Retina (tissue), 1 donor: ENCODE data around the gene LMF1.
"Not testable (repeated sequence)": the region's sequence is repeated elsewhere in the genome, so short reads cannot be mapped to it uniquely, and the experiment has no call there.

Experiments
- DNase-seq: peaks from one replicate; pipeline ENCODE4 v3.0.0-alpha.2; 2016

LMF1 gene

DNA sequence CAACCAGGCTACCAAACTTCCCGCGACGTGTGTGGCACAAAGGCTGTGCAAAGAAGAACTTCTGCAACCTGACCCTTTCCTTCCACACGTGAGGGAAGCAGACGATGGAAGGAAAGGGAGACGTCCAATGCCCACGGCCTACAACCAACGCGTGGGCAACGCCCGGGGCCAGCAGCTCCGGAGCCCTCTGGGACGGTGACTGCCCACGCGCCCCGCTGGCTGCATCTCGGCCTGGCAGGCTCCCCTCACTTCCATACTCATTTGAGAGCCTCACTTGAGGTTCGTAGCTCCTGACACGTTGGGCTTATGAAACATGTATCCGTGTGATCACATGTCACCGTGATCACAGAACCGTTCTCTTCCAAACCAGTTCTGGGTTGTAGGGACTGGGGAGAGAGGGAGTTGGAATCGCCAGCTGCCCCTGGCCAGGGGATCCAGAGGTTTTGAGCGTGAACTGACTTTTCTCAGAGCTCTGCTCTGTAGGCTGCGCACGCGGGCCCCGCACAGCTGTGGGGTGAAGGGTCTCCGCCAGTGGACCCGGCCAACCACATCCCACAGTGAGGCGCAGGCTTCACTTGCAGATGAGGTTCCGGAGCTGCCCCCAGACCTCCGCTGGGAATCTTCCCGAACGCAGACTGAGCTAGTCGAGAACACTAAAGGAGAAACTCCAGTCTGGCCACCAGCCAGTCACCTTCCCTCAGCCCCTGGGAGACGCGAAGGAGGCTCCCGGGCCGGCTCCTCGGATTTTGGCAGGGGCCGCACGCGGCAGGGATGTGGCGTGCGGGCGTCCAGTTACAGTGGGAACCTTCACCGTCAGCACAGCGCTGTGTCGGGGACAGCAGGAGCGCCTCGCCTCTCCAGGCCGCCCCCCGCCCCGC is 1.0 kb downstream of the LMF1 start:
- DNase-seq: no peak

DNA sequence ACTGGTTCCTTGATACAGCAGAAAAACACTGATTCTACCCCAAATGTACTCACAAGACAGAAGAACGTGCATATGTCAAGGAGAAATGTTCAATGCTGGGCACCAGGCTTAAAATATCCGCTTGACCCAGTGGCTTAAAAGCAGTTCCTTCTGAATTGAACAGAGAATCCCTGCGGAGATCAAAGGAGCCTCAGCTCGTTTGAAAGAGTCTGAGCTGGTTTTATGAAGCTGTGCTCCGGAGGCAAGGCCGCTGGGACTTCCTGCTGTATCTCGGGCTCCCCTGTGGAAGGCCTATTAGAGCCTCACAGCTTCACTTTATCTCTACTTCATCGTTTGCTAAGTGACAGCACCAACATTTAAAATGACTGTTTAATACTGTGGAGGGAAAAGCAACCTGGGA is 2.2 kb downstream of the LMF1 start:
- no peak for DNase-seq

DNA sequence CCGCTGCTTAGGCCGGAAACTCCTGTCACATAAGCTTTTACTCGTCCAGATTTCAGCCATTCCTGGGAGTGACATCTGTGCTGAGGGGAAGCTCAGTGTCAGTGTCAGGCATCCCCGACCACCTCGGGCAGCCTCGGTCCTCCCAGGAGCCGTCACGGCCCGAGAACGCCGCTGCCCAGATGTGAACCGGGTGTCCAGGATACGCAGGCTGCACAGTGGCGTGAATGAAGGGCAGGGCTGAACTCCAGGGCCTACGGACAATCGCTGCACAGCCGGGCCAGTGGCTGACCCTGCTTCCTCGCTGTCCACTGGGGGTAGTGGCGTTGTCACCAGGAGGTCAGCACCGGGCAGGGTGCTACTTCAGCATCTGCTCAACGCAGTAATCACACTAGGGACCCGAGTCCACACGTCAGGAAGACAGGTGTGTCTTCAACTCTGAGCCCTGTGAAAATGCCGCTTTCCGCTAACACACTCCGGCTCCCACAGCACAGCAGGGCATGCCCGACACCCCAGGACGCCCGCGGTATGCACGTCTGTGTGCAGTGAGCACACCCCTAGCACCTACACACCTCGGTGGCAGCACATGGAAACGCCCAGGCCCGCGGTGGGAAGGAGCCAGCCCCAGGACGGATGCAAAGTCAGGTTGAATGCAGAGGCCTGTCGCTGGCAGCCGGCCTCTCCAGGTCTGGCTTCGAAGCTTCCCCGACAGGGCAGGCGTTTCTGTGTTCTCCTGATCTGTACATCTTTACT is 3.1 kb downstream of the LMF1 start:
- no peak for DNase-seq

DNA sequence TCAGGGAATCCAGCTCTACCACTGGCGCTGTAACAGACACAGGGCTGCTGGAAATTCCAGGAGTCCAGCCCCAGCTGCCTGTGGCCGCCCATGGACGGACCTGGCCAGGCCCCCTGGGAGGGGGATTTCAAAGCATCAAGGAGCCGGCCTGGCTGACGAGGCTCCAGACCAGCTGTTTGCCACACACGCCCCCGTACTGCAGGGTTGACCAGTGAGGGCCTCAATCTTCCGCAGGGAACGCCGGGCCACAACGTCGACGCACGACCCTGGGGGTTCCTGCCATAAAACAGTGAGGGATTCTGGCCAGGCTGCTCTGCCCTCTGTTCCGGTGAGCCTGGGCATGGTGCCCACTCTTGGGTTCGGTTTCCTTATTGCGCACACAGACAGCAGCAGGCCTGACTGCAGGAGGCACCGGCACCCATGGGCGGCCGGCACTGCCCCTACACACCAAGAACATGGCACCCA is 3.7 kb downstream of the LMF1 start:
- no peak for DNase-seq

DNA sequence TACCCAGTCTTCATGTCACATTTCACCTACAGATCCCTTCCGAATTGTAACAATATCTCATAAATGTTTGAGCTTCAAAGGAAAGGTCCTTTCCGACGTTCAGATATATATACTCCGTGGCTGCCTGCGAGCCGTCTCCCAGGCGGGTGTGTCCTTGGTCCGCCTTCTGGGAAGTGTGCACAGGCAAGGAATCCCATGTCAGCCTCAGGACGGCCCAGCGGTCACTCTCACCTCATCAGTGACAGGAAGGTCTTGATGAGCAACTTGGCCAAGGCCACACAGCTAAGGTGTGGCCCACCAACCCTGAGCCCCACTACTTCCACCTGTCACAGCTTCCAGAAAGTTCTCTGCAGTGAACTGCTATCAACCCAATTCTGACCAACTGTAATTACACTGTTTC is 4.3 kb downstream of the LMF1 start:
- no peak for DNase-seq

DNA sequence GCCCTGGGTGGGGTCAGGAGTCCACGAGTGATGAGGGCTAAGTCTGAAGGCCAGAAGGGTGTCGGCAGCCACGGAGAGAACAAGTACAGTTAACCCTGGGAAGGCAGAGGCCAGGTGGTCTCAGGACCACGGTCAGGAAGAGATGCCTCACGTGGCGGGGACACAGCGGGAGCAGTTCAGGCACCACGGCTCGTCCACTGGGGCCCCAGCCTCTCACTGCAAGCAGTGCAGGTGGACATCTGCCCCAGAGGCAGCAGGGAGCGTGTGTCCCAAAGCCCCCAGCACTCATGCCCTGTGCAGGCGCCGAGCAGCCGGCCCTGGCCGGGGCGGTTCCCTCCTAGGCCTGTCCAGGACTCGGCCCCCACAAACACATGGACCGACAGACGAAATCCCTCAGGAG is 4.7 kb downstream of the LMF1 start:
- no peak for DNase-seq

DNA sequence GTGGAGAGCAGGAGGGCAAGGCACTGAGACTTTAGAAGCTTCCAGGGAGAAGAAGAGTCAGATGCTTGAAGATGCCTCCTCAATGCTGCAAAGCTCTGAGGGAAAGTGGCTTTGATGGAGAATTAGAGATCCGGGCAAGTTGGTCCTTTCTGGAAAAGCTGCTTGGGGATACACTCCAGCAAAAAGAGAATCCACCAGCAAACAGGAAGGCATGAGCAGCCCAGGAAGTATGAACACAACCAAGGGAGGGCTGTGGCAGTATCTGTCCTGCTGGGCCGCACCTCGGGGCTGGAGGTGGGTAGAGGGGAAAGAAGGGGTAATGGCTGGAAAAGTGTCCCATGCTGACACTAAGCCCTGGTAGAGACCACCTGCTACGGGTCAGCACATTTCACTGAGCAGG is 5.3 kb downstream of the LMF1 start:
- no peak for DNase-seq

DNA sequence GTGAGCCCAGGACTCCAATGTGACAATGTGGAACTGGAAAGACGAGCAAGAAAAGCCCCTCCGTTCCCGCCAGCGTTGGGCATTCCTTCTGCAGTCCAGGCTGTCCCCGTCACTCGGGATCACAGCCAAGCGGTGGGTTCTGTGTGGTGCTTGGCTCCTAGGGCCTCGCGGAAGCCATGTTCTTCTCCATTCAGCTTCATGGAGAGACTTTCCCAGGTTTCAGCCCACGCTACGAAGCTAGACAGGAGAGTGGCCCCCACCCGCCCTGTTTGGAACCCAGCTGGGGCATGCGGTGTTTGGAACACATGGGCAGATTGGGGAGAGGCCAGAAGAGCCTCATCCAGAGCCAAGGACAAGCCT is 5.8 kb downstream of the LMF1 start:
- no peak for DNase-seq

DNA sequence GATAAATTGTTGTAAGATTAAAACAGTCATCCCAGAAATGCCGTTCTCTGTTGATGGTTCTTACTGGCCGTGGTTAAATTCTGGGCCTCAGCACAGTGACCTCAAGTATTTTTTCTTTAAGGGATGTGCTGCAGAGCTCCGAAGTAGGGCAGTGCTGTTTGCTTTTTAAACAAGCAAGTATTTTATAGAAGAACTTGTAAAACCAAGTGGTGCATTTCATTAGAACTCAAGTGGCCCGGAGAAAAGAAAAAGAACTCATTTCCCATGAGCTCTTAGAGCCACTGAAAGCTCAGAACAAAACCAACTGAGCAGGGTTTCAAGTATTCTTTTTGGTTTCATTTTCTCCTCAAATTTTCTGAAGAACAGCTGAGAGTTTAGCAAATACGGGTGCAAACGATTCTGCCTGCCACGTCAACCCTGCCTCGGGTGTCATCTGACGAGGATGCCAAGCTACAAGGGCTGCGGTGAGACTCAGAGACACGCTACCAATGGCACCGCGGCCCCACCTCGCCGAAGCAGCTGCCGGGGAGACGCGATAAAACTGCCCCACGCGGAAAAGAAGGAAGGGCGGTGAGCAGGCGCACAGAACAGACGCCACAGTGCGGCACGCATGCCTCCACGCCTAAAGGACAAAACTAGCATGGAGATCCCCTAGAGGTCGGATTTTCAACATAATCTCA is 6.3 kb downstream of the LMF1 start:
- DNase-seq: no peak

DNA sequence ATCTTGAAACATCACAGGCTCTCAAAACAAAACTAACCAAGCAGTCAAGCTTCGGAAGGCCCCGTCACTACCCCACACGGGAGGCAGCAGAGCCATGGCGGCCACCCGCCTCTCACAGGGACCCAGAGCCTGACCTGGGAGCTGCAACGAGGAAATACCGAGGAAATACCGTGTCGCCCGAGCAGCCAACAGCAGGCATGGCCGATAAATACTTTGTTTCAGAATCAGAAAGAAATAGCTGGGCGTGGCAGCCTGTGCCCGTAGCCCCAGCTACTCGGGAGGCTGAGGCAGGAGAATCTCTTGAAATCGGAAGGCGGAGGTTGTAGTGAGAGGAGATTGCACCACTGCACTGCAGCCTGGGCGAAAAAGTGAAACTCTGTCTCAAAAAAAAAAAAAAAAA is 6.9 kb downstream of the LMF1 start:
- DNase-seq: no peak

DNA sequence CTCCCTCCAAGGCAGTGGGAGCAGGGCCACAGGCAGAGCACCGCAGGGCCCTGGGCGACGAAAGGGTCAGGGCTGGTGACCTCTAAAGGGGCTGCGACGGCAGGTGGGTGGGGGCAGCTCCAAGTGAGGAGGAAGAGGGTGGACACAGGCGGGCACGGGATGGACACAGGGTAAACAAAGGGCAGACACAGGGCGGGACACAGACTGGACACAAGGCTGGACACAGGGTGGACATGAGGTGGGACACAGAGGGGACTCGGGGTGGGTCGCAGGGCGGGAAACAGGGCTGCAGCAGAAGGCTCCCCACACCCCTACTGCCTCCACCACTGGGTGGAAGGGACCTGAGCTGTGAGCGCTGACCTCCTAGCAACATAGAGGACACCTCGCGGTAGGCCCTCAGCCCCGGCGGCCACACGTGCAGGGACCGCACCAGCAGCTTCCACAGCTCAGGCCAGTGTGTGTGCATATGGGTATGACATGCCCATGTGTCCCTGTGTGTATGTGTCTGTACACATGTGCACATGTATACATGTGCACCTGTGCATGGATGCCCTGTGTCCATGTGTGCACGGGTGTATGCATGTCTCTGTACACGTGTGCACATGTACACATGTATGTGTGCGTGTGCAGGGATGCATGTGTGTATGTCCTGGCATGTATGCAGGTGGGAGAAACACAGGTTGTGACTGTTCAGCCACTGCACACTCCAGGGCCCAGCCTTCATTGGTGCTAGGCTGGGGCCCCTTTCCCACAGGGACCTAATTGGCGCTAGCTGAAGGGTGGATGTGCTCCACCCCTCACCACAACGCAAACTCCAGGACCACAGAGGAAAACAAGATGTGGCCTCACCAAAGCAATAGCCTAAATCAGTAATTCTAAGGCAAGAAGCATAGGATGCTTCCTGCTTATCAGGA is 7.6 kb downstream of the LMF1 start:
- no peak for DNase-seq

DNA sequence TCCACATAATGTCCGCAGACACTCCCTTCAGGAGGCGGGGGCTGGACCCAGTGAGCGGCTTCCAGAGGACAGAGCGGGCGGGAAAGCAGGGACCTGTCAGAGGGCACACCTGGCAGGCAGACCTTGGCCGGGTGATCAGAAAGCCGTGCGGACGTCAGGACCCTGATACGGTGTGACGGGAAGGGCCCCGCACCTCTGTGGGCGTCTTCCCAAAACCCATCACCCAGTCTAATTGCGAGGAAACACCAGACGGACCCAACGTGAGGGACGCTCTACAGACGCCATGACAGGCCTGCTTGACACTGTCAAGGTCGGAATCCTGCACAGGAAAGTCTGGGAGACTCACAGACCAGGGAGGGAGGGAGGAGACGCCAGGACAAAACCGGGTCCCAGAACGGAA is 8.4 kb downstream of the LMF1 start:
- DNase-seq: no peak

DNA sequence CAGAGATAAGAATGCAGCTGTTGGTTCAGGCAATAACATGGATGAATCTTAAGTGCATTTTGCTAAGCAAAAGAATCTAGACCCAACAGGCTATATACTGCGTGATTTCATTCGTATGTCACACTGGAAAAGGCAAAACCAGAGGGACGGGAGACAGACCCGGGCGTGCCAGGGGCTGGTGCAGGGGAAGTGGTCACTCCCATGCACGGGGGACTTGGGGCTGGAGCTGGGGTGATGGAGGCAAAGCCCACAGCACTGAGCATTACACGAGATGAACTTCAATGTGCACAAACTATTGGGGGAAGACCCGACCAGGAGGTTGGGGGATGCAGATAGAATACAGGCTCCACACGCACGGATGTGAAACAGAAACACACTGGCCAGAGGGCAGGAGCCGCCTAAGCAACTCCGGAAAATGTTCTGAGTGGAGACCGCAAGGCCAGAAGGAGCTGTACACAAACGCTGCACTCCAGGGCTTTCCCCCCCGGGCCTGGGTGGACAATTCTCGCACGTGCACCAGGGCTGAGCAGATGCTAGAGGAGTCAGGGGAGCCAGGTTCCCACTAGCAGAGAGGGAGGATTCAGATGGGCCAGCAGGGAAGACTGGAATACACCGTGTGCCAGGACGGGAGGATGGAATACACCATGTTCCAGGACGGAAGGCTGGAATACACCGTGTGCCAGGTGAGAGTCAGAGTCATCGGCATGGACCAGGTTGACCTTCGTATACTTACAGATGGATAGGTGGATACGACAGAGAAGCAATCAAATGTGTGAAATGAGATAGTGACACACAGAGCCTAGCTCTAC is 11.3 kb downstream of the LMF1 start:
- DNase-seq: no peak

DNA sequence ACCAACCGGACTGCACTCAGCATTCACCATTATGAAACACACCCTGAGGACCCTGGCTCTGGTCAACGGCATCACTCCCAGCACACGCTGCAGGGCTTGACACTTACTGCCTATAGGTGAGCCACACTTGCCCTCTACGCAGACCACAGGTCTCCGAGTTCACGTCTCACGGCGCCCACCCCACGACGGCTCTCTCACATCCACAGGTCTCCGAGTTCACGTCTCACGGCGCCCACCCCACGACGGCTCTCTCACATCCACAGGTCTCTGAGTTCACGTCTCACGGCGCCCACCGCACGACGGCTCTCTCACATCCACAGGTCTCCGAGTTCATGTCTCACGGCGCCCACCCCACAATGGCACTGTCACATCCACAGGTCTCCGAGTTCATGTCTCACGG is 15.0 kb downstream of the LMF1 start:
- DNase-seq: not testable (repeated sequence)

DNA sequence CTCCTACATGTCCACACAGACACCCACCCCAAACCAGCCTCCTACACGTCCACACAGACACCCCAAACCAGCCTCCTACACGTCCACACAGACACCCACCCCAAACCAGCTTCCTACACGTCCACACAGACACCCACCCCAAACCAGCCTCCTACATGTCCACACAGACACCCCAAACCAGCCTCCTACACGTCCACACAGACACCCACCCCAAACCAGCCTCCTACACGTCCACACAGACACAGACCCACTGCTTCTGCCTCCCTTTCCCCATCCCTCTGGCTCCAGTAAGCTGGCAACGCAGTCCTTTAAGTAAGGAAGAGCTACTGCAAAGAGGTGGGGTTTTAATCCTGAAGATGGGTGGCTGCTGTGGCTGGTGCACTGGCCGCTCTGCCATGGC is 17.0 kb downstream of the LMF1 start:
- not testable (repeated sequence) for DNase-seq

DNA sequence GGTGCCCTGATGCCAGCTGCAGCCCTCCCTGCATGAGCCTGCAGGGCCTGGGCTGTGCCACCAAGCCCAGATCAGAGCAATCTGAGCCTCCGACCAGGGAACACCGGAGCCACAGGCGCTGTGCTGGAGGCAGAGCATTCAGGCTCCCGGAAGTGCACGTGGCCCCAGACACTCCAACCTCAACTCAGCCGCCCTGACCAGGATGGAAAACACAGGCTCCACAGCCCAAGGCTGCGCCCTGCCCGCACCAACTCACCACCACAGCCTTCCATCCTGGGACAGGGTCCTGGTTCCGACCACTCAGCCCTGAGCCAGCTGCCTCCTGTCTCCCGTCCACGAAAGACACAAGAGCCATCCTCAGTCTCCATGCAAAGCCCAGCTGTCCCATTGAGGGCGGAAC is 18.5 kb downstream of the LMF1 start:
- no peak for DNase-seq

DNA sequence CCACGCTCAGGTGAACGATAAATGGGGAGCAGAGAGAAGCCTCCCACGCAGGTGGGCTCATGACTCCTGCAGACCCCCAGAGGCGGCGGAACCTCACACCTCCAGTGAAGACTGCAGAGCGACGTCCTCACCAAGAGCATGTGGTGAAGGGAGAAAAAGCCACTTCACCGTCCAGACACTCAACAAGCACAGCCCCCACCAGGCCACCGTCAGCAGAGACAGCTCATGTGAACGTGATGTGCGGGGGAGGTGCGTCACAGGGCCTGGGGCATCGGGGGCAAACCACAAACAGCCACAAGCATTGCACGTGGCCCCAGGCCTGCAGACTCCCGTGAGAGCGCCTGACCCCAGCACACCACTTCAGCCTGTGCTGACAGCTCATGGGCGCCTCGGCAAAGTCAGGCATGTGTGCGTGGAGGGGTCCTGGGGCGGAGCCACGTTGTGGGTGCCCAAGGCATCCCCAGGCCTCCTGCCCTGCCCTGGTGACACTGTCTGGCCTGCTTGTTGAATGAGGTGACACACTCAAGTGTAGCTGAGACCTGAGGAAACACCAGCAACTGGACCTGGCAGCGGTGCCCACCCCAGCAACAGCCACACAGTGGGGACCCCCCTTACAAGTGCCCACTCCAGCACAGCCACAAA is 19.0 kb downstream of the LMF1 start:
- no peak for DNase-seq

DNA sequence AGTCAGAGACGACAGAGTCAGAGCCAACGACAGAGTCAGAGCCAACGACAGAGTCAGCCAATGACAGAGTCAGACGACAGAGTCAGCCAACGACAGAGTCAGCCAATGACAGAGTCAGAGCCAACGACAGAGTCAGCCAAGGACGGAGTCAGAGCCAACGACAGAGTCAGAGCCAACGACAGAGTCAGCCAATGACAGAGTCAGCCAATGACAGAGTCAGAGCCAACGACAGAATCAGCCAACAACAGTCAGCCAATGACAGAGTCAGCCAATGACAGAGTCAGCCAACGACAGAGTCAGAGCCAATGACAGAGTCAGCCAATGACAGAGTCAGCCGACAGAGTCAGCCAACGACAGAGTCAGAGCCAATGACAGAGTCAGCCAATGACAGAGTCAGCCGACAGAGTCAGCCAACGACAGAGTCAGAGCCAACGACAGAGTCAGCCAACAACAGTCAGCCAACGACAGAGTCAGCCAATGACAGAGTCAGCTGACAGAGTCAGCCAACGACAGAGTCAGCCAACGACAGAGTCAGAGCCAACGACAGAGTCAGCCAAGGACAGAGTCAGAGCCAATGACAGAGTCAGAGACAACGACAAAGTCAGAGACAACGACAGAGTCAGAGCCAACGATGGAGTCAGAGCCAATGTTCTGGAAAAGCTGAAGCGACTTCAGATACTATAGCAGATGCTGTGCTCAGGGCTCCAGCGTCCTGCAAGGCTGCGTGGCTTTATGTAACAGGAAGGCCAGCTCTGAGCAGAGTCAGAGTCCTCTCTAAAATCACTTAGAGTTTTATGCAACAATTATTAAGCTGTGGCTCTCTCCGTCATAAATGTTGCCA is 19.8 kb downstream of the LMF1 start:
- DNase-seq: not testable (repeated sequence)

DNA sequence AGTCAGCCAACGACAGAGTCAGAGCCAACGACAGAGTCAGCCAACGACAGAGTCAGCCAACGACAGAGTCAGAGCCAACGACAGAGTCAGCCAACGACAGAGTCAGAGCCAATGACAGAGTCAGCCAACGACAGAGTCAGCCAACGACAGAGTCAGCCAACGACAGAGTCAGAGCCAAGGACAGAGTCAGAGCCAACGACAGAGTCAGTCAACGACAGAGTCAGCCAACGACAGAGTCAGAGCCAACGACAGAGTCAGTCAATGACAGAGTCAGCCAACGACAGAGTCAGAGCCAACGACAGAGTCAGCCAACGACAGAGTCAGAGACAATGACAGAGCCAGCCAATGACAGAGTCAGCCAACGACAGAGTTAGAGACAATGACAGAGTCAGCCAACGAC is 22.0 kb downstream of the LMF1 start:
- not testable (repeated sequence) for DNase-seq

DNA sequence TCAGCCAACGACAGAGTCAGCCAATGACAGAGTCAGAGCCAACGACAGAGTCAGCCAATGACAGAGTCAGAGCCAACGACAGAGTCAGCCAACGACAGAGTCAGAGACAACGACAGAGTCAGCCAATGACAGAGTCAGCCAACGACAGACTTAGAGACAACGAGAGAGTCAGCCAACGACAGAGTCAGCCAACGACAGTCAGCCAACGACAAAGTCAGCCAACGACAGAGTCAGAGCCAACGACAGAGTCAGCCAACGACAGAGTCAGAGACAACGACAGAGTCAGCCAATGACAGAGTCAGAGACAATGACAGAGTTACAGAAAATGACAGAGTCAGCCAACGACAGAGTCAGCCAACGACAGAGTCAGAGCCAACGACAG is 22.9 kb downstream of the LMF1 start:
- not testable (repeated sequence) for DNase-seq
